Measurements from ENCODE around the gene EHBP1.

EHBP1 gene

DNA sequence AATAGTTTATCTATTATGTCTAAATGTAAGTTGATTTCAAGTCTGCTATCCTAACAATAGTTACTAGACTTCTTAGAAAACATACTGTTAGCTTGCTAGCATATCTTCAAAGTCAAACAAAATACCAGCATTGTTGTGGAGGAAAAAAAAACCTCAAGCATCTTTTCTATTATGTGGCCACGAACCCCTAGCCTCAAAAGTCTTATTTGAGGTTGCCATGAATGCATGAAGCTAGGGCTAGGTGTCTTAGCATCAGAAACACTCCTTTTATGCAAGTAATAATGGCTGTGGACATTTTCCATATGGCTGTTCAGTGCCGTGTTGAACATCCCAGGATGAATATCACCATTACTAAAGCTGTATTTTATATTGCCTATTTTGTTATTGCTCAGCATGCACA, 258.5 kb downstream of the EHBP1 start:
- DNase-seq (ENCODE audit: low spot score): no peak

GRCh38 chr2:62964671-62965070, 259.2 kb downstream of the EHBP1 start:
- no peak for DNase-seq (ENCODE audit: low spot score)

DNA sequence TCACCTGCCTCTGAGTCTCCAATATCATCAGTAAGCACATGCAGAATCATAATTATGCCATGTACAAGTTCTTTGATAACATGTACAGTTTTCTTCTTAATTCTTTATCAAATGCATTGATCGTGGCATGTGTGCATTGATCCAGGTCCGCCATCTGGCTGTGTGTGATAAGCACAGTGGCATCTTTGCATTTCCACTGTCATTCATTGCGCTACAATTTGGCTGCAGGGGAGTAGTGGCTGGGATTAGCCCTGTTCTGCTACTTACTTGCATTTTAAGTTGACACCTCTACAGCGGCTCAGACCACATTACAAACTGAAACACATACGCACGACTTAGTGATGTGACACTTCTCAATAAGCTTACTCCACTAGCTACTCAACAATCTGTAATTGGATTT, 261.5 kb downstream of the EHBP1 start:
- DNase-seq (ENCODE audit: low spot score): no peak

DNA sequence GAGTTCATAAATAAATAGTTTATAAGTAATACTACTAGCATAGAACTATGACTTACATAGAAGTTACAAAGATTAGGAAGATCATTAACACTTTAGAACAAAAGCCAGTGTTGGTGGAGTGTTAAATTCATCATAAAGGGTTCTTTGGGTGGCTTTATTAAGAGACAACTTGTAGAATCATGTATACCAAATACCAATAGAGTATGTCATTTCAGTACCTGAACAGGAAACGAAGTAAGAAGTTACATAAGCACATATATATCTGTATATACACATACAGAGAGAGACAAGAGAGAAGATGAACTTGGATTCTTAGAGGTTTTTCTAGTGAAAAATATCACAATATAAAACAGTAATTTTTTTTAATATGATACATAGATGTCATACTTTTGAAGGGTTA, 262.7 kb downstream of the EHBP1 start:
- DNase-seq (ENCODE audit: low spot score): no peak

DNA sequence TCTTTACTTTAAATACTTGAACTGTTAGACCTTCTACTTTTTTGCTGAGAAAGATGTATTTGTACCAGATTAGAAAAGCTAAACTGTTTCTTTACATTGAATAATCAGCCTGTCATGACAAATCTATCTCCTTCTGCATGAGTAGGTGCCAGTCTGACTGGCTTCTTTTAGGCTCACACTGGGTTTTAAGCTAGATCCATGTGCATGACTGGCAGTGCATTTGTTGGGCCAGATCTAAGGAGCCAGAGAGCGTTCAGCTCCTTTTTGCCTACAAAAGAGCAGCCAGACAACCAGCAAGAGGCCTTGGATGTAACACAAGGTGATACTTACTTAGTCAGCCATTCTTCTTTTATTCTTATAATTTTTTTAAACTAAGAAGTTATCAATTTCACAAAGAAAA, 263.2 kb downstream of the EHBP1 start:
- DNase-seq (ENCODE audit: low spot score): no peak

- DNase-seq (ENCODE audit: low spot score): no peak
These were observed 266.4 kb downstream of the EHBP1 start for GRCh38 chr2:62971936-62972335.

DNA sequence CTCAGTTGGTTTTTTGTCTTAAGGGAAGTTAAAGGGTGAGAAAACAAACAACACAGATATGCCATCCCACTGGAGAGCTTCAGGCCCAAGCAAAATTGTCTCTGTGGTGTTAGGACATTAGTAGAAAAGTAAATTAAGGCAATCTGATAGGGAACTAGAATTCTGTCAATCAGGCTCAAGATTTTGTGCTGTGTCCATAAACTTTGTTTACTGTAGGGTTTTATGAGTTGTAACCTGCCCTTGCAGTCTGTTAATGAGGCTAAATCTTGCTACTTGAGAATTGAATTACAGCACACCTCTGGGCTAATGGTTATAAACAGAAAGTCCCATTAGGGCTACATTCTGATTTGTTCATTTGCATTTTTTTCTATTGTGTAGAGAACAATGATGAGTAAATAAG, 267.1 kb downstream of the EHBP1 start:
- no peak for DNase-seq (ENCODE audit: low spot score)

- DNase-seq (ENCODE audit: low spot score): no peak
These were observed 269.5 kb downstream of the EHBP1 start for GRCh38 chr2:62974999-62975398.

GRCh38 chr2:62991605-62992004, 286.1 kb downstream of the EHBP1 start:
- no peak for DNase-seq (ENCODE audit: low spot score)

GRCh38 chr2:62992561-62992960, 287.0 kb downstream of the EHBP1 start:
- no peak for DNase-seq (ENCODE audit: low spot score)

GRCh38 chr2:62994206-62994605, 288.7 kb downstream of the EHBP1 start:
- no peak for DNase-seq (ENCODE audit: low spot score)

DNA sequence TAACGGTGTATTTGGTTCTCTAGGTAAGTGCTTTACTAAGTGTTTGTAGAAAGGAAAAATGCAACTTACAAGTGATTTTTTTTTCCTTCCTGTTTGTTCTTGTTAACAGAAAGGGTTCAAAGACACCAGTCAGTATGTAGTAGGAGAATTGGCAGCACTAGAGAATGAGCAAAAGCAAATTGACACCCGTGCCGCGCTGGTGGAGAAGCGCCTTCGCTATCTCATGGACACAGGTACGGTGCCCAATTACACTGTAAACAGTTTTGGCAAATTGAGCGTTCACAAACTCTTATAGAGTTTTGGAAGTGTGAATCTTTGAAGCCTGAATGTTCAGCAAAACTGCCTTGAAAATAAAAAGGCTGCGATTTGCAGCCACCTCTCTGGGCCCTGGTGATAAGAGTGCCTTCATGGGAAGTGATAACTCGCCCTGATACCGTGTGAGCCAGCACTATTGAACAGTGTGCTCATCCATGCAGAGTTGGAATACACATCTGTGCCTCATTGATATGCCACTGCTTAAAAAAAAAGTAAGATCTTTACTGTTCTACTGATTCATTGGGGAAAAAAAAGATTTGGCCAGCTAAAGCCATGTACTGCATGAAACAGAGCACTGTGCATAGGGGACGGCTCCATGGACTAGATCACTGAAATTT, 291.1 kb downstream of the EHBP1 start:
- no peak for DNase-seq (ENCODE audit: low spot score)

- DNase-seq (ENCODE audit: low spot score): peak; percentile 22
These were observed 293.4 kb downstream of the EHBP1 start for GRCh38 chr2:62998949-62999348.

DNA sequence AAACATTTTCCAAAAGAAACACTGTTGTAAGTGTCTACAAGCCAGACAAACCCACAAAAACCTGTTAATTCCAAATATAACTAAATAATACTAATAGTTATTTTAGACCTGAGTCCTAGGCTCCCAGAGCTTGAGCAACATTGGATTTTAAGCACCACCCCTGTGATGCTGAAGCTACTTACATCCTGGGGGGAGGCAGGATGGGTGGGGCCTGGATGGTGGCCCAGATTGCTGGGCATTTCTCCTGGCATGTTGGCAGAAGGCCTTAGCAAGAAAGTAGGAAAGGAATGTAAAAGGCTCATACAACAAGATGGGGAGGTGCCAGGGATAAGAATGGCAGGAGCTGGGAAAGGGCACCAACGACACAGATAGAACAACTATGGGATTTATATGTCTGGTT, 294.4 kb downstream of the EHBP1 start:
- DNase-seq (ENCODE audit: low spot score): no peak

DNA sequence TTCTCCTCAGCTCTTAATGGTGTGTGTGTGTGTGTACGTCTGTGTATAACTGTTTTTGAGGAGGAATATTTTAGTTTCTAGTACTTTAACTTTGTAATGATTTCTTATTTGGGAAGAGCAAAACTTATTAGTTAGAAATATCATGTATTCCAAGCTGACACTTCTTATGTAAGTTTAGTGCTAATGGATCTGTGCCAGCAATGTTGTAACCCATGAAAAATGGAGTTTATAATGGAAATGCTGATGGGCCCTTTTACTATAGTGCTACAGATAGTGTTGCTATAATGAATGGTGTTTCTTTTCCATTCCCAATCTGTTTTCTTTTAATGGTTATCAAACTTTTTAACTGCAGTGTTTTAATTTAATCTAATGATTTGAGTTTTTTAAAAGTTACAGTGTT, 295.3 kb downstream of the EHBP1 start:
- no peak for DNase-seq (ENCODE audit: low spot score)

DNA sequence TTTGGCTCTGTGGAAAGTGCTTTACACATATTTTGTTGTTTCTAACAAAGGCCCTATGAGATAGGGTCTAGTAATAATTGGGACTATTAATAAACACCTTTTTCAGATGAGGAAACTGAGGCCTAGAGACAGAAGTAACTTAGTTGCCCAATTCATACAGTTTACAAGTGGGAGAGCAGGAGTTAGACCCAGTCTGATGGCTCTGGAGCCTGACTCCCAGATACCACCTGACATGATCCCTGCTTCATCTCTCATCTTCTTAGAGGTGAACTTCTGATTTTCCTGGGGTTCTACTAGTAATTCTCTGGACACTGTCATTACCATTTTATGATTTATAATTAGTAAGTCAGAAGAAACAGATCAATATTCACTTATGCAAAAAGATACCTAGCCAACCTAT, 296.1 kb downstream of the EHBP1 start:
- no peak for DNase-seq (ENCODE audit: low spot score)

- DNase-seq (ENCODE audit: low spot score): no peak
These were observed 297.8 kb downstream of the EHBP1 start for GRCh38 chr2:63003351-63003750.

- no peak for DNase-seq (ENCODE audit: low spot score)
These were observed 302.4 kb downstream of the EHBP1 start for GRCh38 chr2:63007813-63008458.

DNA sequence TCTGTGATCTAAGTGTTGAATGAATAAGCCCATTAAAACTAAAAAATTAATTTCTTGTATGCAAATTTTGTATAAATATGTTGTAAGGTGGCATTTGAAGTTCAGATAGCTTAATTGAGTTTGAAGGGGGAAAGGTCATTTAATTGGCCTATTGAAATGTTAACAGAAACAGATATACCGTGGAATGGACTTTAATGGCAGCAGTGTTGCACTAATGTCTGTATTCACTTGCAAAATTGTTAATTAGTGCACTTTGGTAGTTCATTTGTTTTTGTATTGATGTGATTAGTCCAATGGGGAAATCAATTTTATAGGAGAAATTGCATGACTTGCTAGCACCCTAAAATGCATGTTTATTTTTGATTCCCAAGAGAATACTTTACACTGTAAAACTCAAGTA, 303.3 kb downstream of the EHBP1 start:
- no peak for DNase-seq (ENCODE audit: low spot score)

- no peak for DNase-seq (ENCODE audit: low spot score)
These were observed 304.0 kb downstream of the EHBP1 start for GRCh38 chr2:63009490-63009889.

- no peak for DNase-seq (ENCODE audit: low spot score)
These were observed 307.0 kb downstream of the EHBP1 start for GRCh38 chr2:63012541-63012940.

- no peak for DNase-seq (ENCODE audit: low spot score)
These were observed 307.9 kb downstream of the EHBP1 start for GRCh38 chr2:63013438-63013837.

GRCh38 chr2:63015389-63015788, 309.9 kb downstream of the EHBP1 start:
- DNase-seq (ENCODE audit: low spot score): no peak

- no peak for DNase-seq (ENCODE audit: low spot score)
These were observed 312.9 kb downstream of the EHBP1 start for GRCh38 chr2:63018439-63018838.

Measured in RKO (cell line).